Stimulated activated CD4-positive, alpha-beta T cell treated with anti-CD3 and anti-CD28 coated beads, Interleukin-4, amount 100 ng/mL, for 4 hours (primary cell): ENCODE results near the gene KANK2.
A peak's percentile ranks its signal among the peaks of the same experiment; 100 is the strongest.

Source experiments
- DNase-seq, 2 experiments: peaks; one replicate each; pipeline ENCODE4 v3.0.0-alpha.2; 2020

Gene KANK2

DNA sequence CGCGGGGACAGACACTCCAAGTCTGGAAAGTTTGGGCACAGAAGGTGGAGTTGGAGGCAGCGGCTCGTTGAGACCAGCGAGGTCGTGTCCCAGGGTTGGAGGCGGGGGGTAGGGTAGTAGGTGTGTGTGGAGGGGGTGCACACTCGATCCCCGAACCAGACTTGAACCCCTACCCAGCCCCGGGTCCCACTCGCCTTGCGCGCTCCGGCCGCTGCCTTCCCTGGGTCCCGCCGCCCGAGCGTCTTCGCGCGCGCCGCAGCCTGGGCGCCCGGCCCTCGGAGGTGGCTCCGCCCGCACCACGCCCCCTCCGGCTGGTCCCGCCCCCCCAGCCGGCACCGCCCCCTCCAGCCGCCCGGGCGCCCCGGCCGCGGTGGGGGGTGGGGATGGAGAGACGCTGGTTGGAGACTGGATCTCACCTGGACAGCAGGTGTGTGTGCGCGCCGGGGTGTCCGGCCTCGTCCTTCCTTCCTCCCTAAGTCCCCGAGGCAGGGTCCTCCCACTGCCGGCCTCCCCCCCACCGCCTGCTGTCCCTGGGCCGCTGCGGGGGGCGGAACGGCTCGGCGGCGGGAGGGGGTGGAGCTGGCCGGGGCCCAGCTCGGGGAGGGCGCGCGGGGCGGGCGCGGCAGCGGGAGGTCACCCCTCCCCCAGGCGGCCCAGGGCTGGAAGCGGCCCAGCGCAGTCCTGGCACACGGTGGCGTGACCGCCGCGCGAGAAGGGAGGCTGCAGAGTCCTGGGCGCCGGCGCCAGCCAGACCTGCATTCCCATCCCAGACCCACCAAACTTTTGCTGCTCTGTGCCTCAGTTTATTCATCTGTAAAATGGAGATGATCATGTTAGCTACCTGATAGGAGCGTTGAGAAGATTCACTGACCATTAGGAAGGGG lies at the start of gene KANK2:
TSS of gene KANK2 (minus strand) at position 255 of the 884 bp plus-strand sequence. CDS start 3,034 bp downstream, outside the sequence.
- peak; percentile 54 to 77 for DNase-seq

DNA sequence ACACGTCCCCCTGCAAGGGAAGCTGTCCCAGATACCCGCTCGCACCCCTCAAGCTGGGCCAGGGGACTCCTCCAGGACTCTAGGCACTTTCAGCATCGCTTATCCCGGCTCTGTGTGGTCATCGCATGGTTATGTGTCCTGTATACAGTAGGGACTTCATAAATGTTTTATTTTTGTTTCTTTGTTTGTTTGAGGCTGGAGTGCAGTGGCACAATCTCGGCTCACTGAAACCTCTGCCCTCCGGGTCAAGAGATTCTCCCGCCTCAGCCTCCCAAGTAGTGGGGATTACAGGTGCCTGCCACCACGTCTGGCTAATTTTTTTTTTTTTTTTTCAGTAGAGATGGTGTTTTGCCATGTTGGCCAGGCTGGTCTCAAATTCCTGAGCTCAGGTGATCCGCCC lies 49.6 kb upstream of the KANK2 start:
- no peak for DNase-seq

DNA sequence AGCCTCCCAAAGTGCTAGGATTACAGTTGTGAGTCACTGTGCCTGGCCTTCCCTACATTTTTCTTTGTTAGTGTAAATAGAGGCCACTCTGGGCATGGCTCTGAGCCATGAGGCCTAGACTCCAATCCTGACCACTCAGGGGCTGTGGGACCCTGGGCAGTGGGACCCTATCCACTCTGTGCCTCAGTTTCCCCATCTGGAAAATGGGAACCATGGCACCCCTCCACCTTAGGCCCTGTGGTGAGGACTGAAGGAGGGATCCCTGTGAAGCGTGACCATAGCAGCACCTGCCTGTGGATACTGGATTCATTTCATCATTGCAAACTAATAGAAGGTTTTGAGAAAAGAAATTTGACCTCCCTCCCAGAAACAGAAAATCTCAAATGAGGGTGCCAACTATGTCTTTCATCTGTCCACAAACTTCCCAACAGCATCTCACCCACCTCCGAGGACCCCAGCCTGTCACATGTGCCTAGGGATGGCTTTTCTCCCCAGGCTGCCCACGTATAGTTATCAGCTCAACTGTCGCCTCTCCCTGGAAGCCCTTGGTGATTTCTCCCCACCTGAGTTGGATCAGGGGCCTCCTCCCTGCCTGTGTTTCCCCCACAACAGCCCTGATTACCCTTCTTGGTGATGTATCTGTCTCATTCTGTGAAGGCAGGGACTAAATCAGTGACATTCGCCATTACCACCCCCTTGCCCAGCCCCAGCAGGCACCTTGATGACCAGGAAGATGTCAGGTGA lies 47.7 kb upstream of the KANK2 start:
- DNase-seq: no peak

DNA sequence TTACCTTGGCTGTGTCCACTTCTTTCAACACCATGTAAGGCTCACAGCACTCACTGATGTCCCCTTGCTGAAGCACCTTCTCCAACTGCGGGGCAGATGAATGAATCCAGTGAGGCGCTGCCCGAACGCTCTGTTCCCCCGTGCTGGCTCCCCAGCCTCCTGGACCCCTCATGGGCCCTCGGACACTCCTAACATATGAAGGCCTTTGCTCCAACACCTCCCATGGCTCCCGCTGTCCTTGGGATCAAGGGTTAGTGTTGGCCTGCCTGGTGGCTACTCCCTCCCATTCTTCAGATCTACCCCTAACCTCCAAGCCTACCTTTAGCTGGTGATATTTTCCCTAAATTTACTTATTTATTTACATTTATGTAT lies 46.4 kb upstream of the KANK2 start:
- no peak for DNase-seq

DNA sequence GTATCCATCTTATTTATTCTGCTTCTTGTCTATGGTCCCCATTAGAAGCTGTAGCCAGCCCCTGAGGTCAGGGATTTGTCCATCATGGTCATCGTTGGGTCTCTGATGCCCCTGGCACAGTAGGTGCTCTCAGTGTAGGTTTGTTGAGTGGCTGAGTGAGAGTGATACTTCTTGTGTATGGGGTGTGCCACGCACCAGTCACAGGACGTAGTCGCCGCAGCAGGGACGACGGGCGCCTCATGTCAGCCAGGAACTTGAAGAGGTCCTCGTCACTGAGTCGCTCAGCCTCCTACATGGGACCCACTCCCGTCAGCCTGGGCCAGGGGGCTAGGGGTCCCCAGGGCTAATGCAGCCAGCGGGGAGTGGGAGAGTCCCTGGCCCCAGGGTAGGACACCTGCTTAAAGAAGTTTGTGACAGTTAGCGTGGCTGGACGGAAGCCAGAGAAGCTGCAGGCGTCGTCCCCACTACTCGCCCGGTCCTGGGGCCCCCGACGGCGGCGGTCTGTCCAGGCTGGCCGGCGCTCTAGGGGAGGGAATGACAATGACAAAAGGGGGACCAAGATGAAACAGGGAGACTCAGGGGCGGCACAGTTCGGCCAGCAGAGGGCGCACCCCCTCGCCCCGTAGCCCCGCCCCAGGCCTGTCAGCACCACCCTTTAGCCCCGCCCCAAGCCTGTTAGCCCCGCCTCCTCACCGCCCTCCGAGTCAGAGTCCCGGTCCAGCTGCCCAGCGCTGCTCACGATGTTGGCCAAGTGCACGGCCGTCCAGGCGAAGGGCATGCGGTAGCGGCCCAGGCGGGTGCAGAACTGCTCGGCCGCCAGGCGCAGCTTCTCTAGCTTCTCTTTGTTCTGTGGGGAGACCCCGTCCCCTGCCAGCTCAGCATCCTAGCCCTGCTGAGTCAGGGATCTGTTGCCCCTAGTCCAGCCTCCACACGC lies 45.8 kb upstream of the KANK2 start:
- peak; percentile 74 to 88 for DNase-seq

DNA sequence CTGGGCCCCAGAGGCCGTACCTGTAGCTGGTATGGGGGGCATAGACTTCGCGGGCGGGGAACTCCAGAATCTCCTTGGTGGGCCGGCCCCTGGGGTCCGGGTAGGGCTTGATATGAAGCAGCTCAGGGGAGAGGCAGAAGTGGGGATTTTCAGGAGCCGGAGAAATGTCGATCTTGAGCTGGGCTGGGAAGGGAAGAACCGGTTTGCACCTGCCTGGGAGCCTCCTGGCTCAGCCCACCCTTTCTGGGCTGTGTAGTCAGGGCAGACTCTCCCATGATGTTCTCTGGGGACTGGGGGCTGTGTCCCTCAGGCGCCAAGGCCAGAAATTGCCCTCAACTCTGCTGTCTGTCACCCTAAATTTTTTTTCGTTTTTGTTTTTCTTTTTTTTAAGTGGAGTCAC lies 44.7 kb upstream of the KANK2 start:
- no peak for DNase-seq

DNA sequence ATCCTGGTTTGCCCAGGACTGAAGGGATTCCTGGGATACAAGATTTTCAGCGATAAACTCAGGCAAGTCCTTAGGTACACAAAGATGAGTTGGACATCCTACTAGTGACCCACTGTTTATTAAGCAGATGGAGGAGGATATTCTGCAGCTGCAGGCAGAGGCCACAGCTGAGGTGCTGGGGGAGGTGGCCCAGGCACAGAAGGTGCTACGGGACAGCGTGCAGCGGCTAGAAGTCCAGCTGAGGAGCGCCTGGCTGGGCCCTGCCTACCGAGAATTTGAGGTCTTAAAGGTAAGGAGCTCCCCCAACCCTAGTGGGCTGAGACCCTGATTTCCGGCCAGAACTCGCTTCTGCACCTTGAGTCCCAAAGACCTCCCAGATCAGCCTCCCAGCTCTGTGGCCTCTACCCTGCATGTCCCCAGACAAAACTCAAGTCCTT lies 42.7 kb upstream of the KANK2 start:
- no peak for DNase-seq

DNA sequence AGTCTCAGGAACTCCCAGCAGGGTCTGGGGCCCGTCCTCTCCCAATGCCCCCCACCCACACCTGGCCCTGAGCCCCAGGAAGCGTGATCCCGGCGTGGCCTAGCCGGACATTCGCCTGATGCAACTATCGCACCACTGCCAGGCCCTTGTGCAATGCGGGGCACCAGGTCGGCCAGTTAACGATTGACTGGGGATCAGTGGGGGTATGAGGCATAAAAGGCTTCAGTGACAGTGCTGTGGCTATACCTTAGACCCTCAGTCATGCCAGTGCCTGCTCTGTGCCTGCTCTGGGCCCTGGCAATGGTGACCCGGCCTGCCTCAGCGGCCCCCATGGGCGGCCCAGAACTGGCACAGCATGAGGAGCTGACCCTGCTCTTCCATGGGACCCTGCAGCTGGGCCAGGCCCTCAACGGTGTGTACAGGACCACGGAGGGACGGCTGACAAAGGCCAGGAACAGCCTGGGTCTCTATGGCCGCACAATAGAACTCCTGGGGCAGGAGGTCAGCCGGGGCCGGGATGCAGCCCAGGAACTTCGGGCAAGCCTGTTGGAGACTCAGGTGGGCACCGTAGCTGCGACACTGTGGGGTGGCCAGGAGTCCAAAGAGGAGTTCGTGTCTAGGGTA lies 42.1 kb upstream of the KANK2 start, which contains the start of gene ANGPTL8:
TSS of gene ANGPTL8 (plus strand) at position 243 of the 624 bp plus-strand sequence. CDS start at position 262, 19 bp downstream.
- no peak for DNase-seq

DNA sequence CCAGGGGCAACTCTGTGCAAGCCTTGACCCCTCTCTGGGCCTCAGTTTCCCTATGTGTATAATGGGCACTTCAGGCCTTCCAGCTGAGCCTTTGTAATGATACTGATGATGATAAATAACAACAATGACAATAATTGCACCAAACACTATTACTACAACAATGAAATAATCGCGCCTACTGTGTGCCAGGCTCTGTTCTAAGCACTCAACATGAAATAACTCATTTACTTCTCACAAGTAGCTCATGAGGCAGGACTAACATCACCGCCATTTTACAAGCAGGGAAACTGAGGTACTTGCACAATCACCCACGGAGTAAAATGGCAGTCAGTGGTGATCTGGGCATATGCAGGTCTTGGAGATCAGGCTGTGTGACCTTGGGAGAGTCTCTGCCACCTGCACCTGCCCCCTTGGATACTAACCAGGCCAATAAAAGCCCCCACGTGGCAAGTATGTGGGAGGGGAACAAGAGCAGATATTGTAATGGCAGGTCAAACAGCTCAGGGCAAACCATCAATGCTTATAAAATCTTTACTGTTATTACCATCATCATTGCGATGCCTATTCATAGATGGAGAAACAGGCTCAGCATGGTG lies 41.5 kb upstream of the KANK2 start:
- no peak for DNase-seq

DNA sequence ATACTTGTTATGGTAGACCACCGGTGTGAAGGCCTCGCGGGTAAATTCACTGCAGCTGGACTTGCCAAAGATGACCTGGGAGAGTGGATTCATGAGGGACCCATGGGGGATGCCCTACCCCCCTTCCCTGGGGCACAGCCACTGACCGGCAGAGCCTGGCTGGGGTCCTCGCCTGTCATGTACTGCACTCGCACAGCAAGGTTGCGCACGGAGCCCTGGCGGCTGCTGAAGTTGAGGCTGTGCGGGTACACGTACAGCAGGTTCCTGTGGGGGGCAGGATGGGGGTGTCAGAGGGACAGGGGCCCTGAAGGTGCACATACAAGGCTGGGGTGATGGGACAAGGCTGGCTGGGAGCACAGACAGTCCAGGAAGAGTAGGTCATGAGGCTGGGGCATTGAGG lies 40.7 kb upstream of the KANK2 start:
- no peak for DNase-seq

DNA sequence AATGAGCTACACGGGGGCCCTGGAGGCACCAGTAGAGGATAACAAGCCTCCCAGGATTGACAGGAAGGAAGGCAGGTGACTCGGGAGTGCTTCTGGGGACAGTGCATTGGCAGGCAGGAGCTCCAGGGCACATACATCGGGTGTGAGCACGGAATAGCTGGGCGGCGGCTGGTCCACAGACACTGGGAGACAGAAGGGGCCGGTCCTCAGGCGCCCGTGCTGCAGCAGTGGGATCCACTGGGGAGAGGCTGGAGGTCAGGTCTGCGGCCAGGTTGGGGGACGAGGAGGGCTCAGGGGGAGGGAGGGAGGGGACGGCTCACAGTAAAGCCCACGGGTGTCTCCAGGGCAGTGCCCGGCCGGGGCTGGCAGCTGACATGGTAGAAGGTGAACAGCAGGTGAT lies 40.0 kb upstream of the KANK2 start:
- no peak for DNase-seq

DNA sequence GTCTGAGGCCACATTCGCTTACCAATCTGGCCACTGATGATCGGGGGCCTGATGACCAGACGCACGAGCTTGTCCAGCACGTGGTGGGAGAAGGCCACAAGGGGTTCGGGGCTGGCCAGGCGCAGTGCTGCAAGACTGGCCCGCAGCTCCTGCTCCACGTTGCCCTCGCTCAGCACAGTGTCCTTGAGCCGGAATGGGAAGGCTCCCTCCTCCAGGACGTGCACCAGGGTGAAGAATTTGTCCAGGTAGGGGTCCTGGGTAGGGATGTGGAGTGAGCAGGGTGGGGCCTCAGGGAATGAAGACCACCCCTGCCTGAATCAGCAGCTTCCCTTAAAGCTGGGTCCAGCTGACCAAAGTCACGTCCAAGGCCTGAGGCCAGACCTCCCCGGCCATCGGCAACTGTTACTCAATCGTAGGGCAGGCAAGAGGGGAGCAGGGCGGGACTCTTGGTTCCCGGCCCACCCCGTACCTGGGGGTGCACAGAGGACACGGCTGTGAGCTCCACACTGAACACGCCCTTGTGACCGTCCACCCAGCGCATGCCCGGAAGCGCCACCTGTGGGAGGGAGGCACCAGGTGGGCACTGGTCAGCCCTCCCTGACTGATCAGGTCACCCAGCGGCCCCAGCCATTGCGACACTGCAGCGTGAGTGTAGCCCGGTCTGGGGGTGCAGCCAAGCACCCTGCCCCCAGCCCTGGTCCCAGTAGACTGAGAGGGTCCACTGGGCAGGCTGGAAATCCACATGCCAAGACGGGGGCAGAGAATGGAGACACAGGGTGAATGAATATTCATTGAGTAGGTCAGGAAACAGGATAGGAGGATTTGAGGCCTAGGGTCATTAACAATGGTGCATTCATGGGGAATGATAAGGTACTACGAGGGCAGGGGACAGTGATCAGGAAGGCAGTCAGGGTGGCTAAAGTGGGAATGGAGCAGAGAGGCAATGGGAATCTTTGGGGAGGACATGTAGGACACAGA lies 39.3 kb upstream of the KANK2 start:
- no peak for DNase-seq

DNA sequence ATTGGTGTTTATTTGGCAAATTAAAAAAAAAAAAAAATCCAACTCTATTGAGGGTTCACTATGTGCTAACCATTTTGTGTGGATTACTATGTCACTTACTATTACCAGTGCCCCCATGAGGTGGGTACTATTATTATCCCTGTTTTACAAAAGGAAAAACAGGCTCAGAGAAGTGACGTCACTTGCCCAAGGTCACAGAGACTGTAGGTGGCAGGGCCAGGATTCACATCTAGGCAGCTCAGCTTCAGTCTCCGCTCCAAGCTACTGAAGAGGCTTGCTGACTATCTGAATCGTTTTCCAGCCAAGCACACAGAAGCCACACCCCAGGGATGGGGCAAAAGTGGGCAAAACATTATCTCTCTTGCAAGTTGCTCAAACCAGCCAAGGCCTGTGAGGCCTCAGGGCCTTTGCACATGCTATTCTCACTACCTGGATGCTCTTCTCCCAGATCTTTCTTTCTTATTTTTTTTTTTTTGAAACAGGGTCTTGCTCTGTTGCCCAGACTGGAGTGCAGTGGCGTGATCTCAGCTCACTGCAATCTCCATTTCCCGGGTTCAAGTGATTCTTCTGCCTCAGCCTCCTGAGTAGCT lies 37.2 kb upstream of the KANK2 start:
- no peak for DNase-seq

DNA sequence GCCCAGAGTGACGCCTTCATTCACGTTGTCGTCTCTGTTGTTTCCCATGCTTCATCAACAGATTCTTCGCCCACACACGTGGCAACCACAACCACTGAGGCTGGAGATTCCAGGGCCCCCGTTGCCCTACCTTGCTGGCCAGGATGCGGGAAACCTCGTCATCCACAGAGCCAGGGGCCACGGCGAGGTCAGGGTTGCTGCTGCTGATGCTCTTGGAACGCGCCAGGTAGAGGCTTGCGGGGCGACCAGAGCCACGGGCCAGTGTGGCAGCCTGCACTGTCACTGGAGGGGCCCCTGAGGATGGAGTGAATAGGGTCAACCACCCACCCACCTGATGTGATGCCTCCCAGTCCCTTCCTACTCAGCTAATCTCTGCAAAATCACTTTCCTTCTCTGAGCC lies 35.7 kb upstream of the KANK2 start:
- no peak for DNase-seq

DNA sequence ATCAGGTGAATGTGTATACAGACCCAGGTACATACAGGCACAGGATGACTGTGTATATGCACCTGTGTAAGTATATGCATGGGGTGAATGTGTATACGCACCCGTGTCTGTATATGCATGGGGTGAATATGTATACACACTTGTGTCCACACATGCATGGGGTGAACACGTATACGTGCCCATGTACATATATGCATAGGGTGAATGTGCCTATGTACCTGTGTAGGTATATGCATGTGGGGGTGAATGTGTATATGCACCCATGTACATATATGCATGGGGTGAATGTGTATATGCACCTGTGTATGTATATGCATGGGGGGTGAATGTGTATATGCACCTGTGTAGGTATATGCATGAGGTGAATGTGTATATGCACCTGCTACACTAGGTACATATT lies 35.2 kb upstream of the KANK2 start:
- no peak for DNase-seq

DNA sequence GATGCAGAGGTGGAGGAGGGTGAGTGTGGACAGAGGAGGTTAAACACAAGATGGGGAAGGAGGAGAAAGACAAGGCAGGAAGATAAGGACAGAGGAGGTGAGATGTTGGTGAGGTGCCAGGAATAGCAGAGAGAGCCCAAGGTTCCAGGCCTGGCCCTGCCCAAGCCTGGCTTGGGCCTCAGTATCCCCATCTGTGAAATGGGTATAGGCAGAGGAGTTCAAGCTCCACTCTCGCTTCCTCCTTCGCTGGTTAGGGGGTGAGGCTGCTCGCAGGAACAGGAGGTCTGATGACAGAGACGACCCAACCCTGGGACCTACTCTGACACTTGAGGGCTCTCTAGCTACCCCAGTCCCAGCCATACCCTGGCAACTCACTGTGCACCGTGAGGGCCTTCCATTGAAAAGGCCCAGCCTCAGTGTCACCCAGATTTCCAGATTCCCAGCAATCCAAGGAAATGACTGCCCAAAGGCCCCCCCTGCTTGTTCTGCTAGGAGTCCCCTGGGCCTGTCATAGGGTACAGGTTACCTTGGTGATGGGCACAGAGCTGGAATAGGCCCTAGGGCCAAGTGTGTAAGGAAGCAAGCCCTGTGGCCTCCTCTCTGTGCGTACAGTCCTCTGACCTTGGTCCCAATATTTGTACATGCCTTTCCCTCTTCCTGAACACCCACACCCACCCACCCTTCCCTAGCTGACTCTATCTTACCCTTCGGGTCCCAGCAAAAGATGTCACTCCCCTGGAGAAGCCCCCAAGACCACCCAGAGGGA lies 33.5 kb upstream of the KANK2 start:
- no peak for DNase-seq

DNA sequence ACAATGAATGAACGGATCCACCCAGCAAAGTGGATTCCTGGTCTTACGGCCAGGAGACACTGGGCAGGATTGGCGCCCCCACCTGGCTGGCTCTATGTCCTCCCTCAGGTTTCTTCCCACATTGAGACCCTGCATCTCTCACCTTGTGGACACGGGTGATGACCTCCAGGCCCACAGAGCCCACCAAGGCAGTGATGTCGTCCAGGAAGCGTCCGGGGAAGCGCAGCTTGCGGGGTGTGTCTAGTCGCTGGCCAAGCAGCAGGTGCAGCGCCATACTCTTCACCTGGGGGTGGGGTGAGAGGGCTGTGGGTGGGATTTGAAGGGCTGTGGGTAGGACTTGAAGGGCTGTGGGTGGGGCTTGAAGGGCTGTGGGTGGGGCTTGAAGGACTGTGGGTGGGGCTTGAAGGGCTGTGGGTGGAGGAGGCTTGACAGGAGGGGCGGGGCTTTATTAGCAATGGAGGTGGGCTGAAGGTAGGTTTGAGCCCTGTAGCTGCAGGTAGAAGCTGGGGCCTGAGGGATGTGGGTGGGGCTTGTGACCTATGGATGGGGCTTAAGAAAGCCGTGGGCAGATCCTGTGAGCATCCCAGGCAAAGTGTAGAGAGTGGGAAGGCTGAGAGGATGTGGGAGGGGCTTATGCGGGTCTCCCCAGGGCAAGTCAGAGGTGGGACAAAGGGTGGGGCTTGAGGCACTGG lies 30.0 kb upstream of the KANK2 start:
- no peak for DNase-seq

DNA sequence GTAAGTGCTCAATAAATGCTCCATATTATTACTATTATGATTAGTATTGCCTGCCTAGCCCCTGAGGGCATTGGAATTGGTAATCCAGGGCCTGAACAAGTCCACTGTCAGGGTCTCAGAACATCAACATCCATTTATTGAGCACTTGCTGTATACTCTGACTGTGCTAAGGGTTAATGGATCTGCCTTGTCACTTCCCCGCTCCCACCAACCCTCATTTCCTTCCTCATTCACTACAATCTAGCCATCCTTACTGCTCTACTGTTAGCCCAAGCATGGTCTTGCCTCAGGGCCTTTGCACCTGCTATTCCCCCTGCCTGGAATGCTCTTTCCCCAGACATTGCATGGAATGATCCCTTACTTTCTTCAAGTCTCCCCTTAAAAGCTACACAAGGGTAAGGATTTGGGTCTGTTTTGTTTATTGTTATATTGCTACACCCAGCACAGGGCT lies 29.4 kb upstream of the KANK2 start:
- DNase-seq: no peak

DNA sequence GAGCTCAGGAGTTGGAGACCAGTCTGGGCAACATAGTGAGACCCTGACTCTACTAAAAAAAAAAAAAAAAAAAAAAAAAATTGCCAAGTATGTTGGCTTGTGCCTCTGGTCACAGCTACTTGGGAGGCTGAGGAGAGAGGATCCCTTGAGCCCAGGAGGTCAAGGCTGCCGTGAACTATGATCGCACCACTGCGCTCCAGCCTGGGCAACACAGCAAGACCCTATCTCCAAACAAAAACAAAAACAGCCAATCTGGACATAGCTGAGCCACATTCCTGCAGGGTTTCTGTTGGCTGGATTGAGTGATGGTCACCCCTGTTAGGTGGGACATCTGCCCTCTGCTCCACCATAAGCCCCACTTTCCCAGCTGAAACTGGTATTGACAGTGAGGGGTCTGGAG lies 28.5 kb upstream of the KANK2 start:
- DNase-seq: no peak
